HG02642 (cell line): ENCODE data around the gene C9orf40.

Experiments used
- ATAC-seq: cut with Tn5 transposase; IDR thresholded peaks from one replicate; pipeline ENCODE4 v1.9.1; 2021; ENCODE audit warnings: mild to moderate bottlenecking; ENCODE audit not compliant: unreplicated experiment, poor library complexity

C9orf40 gene

DNA sequence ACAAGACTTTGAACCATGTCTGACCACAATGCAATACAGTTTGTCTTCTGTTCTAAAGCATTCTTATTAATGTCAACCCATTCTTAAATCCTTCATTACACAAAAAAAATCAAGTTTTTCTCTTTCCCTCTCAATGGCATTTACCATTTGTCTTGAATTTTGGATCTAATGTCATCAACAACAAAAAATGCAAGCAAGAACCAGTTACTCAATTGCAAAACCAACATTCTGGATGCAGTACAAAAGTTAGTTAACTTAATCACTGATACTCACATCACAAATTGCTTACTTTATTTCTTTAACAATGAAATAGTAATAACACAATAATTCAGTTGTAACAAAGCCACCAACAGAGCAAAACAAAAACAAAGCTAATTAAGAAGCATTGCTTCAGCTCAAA lies 6.0 kb downstream of the C9orf40 start:
- no peak for ATAC-seq

DNA sequence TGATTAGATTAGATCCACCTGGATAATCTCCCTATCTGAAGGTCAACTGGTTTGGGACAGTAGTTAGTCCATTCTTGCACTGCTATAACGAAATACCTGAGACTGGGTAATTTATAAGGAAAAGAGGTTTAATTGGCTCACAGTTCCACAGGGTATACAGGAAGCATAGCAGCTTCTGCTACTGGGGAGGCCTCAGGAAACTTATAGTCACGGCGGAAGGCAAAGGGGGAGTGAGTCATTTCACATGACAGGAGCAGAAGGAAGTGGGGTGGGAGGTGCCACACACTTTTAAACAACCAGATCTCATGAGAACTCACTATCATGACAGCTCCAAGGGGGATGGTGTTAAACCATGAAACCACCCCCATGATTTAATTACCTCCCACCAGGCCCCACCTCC lies 9.9 kb downstream of the C9orf40 start:
- no peak for ATAC-seq

DNA sequence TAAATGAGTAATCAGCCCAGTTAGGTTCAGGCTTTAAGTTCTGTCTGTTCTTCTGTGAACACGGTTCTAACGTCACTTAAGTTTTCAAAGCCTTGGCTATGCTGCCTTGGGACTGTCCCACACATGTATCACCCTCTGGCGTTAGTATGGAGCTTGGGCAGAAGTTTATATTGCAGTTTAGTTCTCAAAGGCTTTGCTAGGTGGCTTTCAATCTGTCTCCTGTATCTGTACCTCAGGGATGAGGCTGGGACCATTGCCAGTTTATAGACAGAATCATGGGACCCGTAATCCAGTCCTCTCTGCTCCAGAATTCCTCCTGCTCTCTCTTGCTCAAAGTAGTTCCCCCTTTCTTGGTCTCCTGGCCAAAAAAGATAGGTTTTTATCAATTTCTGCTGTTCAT lies 12.1 kb downstream of the C9orf40 start:
- ATAC-seq, result no peak

DNA sequence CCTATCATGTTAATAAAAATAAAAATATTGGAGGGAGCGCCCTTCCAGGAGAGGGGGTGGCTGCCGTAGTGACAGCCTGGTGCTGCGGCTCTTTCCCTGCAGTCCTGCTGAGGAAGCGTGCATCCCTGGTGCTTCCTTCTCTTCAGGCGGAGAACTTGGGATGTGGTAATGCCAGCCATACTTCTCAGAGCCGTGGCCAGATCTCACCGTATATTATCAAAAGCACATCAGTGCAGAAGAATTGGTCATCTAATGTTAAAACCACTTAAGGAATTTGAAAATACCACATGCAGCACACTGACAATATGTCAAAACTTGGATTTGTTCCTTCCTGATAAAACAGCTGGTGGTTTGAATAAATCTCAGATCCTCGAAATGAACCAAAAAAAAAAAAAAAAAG lies 17.7 kb downstream of the C9orf40 start:
- ATAC-seq, result no peak

DNA sequence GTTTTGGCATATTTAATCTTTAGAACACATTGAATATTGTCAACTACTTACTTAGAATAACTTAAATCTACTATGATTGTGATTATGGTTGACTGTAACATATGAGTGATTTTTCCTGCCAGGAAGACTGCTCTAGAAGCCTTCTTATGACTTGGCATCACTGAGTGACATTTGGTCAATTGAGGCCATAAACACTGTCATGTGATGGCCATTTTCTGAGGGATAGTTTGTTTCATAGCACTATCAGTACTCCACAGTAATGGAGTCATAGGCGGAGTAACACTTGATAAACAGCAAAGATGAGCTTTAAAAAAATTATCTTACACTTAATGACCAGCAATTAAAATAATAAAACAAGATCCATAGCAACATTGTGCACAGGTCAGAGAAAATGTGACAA lies 31.0 kb downstream of the C9orf40 start:
- ATAC-seq, result no peak

DNA sequence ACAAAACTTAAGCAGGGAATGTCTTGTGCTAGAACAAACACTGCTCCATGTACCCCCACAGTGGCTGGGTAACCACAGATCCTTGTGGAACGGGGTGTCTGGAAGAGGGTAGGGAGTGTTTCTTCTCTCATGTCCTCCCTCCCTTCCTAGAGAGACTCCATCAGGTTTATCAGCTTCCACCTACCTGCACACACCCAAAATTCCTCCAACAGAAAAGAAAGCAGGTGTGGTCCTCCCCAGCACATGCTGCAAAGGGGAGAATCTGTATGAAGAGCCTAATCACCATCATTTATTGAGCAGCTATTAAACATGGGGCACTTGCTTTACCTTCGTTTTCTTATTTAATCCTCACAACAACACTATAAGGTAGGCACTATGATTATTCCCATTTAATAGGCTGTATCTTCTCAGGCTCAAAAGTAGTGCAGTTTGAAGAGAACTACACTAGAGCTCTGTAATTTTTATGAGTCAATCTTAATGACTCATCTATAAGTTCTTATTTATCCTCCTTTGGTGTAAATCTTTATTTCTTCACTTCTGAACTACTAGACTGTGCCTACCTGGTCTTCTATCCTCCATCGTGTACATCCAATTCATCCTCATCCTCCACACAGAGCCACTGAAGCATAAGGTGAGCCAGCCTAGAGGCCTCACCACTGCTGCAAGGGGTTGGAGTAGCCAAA lies 31.6 kb downstream of the C9orf40 start:
- ATAC-seq, result no peak

DNA sequence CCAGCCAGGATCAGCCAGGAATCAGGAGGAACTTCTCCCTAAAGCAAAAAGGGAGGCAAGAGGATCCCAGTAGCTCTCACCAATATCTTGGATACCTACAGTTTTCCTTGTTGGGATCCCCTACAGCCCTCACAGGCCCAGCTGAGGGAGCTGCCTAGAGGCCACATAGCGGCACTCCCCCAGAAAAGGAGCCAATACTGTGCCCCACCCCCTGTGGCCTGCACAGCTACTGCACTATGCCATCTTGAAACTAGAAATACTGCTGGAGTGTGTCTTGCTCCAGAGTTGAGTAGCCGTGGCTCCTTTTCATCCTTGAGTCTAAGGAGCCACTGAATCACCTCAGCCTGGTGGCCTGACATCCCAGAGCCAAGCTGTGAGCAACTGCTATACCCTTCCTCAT lies 42.7 kb downstream of the C9orf40 start:
- ATAC-seq, result no peak

DNA sequence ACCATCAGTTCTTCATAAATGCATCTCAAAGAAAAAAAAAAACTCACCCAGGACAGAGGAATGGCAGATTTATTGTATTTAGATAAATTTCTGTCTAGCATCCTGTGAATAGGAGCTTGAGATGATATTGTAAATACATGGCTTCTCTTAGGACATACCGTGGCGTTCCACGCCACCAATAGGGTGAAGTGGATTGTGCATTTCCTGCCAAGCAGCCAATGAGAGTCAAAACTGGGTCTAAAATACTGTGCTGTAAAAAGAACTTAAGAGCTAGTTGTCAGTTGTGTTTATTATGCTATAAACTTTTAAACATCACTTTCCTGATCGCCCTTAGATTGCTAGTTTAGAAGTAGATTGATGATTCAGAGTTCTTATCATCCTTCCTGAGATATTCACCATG lies 44.0 kb downstream of the C9orf40 start:
- ATAC-seq, result no peak

DNA sequence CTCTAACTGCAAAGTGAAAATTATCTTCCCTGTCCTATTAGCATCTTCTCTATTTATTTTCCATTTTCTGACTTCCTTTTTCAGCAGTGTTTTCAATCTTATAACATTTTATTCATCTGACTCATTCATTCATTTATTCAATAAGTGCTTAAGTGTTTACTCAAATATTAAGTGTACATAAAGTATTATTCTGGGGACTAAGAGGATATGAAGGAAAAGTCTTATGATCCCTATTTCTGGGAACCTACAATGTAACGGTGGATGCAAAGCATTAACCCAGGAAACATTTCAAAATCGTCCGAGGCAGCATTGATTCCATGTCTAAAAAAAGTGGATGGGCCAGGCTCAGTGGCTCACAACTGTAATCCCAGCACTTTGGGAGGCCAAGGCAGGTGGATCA lies 45.6 kb downstream of the C9orf40 start:
- ATAC-seq, result no peak

DNA sequence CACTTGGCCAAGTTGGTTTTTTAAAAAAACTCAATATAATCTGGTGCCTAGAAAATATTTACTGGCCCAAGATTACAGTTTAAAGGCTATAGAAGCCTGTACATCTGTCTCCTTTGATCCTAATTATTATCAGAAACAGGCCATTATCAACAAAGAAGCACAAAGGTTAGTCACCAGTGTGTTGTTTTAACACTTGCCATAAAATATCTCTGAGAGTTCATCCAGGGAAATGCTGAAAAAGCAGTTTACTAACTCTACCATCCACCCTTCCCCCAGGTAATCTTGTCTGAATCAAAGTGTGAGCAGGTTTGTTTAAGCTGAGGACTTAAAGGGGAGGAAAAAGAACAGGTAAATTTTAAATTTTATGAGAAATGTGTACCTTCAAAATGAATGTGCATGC lies 51.7 kb downstream of the C9orf40 start:
- no peak for ATAC-seq
